Inferior parietal cortex (tissue), 1 donor: ENCODE measurements around the gene SAMD4A.
"Not testable (repeated sequence)": the region's sequence is repeated elsewhere in the genome, so short reads cannot be mapped to it uniquely, and the experiment has no call there.

ENCODE experiments used
- DNase-seq: peaks from one replicate; pipeline ENCODE4 v3.0.0-alpha.2; 2016; ENCODE audit errors: extremely low spot score

The SAMD4A gene

GRCh38 chr14:54730156-54730961 lies 163.4 kb downstream of the SAMD4A start:
- no peak for DNase-seq

- DNase-seq, result no peak
Measured at GRCh38 chr14:54734966-54735365, 168.0 kb downstream of the SAMD4A start.

- DNase-seq, result no peak
Measured at GRCh38 chr14:54735424-54735823, 168.5 kb downstream of the SAMD4A start.

- DNase-seq, result no peak
Measured at GRCh38 chr14:54737132-54737711, 170.3 kb downstream of the SAMD4A start.

DNA sequence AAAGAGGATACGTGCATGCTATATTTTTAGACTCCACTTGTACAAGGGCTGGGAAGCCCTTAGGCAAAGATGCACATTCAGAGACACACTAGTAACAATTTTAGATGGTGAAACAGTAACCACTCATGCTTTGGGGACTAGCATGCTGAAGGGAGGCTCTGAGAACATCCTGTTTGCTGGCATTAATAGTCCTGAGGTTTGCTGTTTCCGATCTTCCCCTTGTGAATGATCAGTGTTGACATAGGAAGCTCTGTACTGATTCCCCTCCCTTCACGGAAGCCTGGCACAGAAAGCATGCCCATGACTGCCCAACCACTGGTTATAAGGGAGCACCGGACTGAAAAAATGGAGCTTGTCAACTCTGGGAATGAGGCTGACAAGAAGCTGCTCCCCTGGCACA lies 171.1 kb downstream of the SAMD4A start:
- no peak for DNase-seq

- no peak for DNase-seq
Measured at GRCh38 chr14:54739514-54739913, 172.6 kb downstream of the SAMD4A start.

DNA sequence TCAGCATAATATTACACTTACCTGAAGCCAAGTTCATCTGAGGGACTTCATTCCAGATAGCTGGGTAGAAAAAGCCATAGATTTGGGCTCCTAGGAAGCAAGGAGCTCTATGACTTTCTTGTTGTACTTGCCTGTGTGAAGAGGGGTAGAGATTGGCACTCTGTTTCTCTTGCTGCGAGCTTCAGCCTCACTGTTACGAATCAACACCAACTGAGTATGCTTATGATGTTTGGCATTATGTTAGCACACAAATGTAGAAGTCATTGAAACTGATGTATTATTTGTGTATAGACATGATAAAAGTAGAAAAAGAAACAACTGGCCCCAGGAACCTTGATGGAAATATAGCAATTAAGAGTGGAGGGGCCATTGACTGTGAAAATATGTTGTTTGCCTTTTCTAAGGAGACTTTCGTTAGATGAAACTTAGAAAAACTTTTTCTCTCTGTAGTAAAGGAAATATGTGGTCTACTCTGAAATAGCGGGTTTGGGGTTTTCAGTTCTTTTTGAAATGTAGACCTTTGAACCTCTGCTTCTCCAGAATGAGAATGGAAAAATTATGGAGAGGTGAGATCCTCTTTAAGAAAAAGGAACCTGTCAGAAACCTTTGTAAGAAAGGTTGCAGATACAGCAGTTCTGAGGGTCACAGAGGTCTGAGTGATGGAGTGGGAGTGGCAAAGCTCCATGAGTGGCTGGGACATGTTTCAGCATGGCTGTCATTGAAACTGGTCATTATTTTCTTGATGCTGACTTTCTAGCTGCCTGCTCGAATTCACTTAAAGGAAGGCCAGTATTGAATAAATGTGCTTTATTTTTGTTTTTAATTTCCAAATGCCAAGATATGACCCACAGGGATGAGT lies 175.8 kb downstream of the SAMD4A start:
- DNase-seq, result no peak

DNA sequence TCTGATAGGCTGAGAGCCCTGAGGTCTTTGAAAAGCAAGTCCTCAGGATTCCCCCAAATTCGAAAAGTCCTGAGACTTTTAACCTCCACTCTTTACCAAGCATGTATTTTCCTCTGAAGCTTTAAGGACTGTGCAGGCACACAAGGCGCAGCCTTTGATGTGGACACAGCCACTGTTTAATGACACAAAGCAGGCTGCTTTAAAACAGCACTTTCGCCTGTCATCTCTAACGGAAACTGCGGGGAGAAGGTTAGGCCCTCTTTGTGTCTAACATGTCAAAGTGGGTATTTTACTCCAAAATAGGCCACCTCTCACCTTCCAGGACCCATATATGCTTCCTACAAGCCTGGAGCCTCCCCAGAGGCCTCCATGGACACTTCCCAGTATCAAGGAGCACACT lies 176.5 kb downstream of the SAMD4A start:
- no peak for DNase-seq

- DNase-seq, result no peak
Measured at GRCh38 chr14:54746019-54746418, 179.1 kb downstream of the SAMD4A start.

- no peak for DNase-seq
Measured at GRCh38 chr14:54747616-54748015, 180.7 kb downstream of the SAMD4A start.

GRCh38 chr14:54749180-54749579 lies 182.3 kb downstream of the SAMD4A start:
- DNase-seq, result no peak

- no peak for DNase-seq
Measured at GRCh38 chr14:54749727-54750126, 182.8 kb downstream of the SAMD4A start.

GRCh38 chr14:54752611-54753010 lies 185.7 kb downstream of the SAMD4A start:
- DNase-seq, result not testable (repeated sequence)

GRCh38 chr14:54753396-54753795 lies 186.5 kb downstream of the SAMD4A start:
- DNase-seq, result not testable (repeated sequence)

DNA sequence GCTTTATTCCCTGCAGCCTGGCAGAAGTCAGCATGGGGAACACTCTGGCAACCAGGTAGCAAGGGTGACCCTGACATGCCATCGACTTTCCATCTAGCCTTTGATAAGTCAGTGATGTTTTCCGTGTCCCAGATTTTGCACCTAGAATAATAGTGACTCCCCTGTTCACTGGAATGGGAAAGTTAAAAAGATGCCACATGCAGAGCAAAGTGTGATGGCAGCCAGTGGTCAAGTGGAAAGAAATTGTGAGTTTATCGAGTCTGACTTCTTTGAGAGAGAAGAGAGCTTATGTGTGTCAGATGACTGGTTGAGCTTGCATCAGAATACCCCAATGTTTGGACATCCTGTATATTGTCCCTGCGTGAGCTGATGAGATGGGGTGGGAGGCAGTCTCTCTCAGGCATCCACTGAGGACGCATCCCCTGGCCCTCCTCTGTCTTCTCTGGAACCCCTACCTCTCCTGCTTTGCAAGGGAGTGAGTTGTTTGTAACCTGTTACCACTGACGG lies 187.2 kb downstream of the SAMD4A start:
- no peak for DNase-seq

GRCh38 chr14:54754623-54755386 lies 187.9 kb downstream of the SAMD4A start:
- DNase-seq, result no peak

- no peak for DNase-seq
Measured at GRCh38 chr14:54756656-54757392, 189.9 kb downstream of the SAMD4A start.

DNA sequence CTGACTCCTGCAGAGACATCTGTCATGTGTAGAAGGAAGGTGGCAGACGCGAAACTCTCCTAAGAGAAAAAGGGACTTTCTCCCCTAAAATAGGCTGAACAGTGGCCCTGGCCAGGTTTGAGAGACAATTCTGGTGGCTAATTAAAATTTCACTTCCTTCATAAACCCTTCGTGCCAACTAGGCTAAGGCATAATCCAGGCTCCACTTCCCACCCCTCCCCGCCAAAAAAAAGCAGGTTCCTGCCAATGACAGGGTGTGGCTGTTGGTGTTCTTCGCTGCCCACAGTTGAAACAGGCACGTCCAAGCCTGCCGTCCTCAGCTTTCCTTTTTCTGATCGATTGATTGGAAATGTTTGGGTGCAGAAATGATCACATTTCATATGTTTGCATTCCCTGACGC lies 191.1 kb downstream of the SAMD4A start:
- no peak for DNase-seq

DNA sequence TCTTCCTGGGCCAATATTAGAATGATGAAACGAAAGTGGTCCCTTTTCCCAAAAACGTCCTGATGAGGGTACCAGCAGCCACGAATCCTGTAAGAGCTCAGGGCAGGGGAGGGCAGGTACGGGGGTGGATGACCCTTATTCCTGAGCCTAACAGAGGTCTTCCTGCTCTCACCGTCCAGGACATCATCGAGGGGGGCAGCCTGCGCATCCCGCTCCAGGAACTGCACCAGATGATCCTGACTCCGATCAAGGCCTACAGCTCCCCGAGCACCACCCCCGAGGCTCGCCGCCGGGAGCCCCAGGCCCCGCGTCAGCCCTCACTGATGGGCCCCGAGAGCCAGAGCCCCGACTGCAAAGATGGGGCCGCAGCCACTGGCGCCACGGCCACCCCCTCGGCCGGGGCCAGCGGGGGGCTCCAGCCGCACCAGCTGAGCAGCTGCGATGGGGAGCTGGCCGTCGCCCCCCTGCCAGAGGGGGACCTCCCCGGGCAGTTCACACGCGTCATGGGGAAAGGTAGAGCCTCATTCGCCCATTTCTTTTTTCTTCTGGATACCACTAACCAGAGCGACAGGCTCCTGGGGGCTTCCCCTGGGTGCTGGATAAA lies 193.2 kb downstream of the SAMD4A start:
- no peak for DNase-seq

GRCh38 chr14:54760866-54761575 lies 194.1 kb downstream of the SAMD4A start:
- no peak for DNase-seq
